Suprapubic skin (tissue), 4 donors: ENCODE measurements around the gene MUCL3. TPM values are rescaled to one million over a fixed set of nuclear protein-coding genes. Genes with fewer than 3 reads are reported as not detected.

Source experiments
- DNase-seq, 2 donors: peaks; one replicate each; pipeline ENCODE4 v3.0.0-alpha.2; 2019; ENCODE audit warnings: low spot score in 2 of 2
- H3K27ac ChIP-seq: fragments of 200-600 bp; sonication (generic); one replicate; pipeline ENCODE4 v1.5.1; 2019
- H3K27me3 ChIP-seq: fragments of 200-600 bp; sonication (generic); one replicate; pipeline ENCODE4 v1.5.1; 2019
- H3K36me3 ChIP-seq: fragments of 200-600 bp; sonication (generic); one replicate; pipeline ENCODE4 v1.5.1; 2019
- H3K4me1 ChIP-seq: fragments of 200-600 bp; sonication (generic); one replicate; pipeline ENCODE4 v1.5.1; 2019
- H3K4me3 ChIP-seq: fragments of 200-600 bp; sonication (generic); one replicate; pipeline ENCODE4 v1.5.1; 2019; ENCODE audit warnings: mild to moderate bottlenecking
- H3K9me3 ChIP-seq: fragments of 200-600 bp; sonication (generic); one replicate; pipeline ENCODE4 v1.5.1; 2019
- CTCF ChIP-seq, 2 donors: fragments of 200-600 bp in 1 of 2; fragments of 450-650 bp in 1 of 2; sonication (generic) in 1 of 2; IDR thresholded peaks; one replicate each; pipeline ENCODE4 v1.5.1; 2016 to 2019; ENCODE audit warnings: antibody characterized with exemption in 2 of 2, mild to moderate bottlenecking in 1 of 2, moderate library complexity in 1 of 2
- EP300 ChIP-seq: sonication (generic); formaldehyde crosslinking; IDR thresholded peaks from one replicate; pipeline ENCODE4 v1.6.1; 2017; ENCODE audit warnings: antibody characterized with exemption
- POLR2A ChIP-seq, 2 donors: fragments of 450-650 bp; IDR thresholded peaks; one replicate each; pipeline ENCODE4 v1.6.1; 2017; ENCODE audit warnings: antibody characterized with exemption in 2 of 2, mild to moderate bottlenecking in 2 of 2, moderate library complexity in 2 of 2
- POLR2AphosphoS5 ChIP-seq, 3 donors: sonication (generic); formaldehyde crosslinking; IDR thresholded peaks; one replicate each; pipeline ENCODE4 v1.6.1; 2017; ENCODE audit warnings: antibody characterized with exemption in 3 of 3
- WGBS: methylation state at CpG from one replicate; pipeline ENCODE4 v1.1.5; 2018; 5-methylcytosine and 5-hydroxymethylcytosine counted together
- total RNA-seq, 4 donors: library from RNA; depleted of rRNA; stranded (reverse); fragments of >200 nt; gene quantifications; one replicate each; pipeline ENCODE4 v1.1.0, GENCODE V29; 2016

Gene MUCL3
- total RNA-seq, 4 donors from 2014 or later: not detected

GRCh38 chr6:30985490-30985889, 44.7 kb downstream of the MUCL3 start:
- Histone ChIP-seq H3K4me3 (no peak overlapping the region), H3K36me3 (no peaks in the 10 kb centered on the region), H3K27me3 (peaks cover 4% of the 10 kb centered on the region), H3K27ac (no peak overlapping the region), H3K4me1 (peaks cover 11% of the 10 kb centered on the region), H3K9me3 (no peaks in the 10 kb centered on the region)
- 78% methylated on average over 5 of the region's 5 CpGs for WGBS
- no peak for DNase-seq
- TF ChIP-seq POLR2A (IDR thresholded peaks at IDR 0.05) (no peak), EP300 (no peak)

DNA sequence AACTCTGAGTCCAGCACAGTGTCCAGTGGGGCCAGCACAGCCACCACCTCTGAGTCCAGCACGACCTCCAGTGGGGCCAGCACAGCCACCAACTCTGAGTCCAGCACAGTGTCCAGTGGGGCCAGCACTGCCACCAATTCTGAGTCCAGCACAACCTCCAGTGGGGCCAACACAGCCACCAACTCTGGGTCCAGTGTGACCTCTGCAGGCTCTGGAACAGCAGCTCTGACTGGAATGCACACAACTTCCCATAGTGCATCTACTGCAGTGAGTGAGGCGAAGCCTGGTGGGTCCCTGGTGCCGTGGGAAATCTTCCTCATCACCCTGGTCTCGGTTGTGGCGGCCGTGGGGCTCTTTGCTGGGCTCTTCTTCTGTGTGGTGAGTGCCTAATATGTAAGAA, 46.5 kb downstream of the MUCL3 start:
- peaks cover 4% of the 10 kb centered on the region for H3K27me3 ChIP-seq
- TF ChIP-seq POLR2AphosphoS5 (IDR thresholded peaks at IDR 0.05): no peak
- DNase-seq: no peak
- H3K9me3 ChIP-seq: no peaks in the 10 kb centered on the region
- no peak overlapping the region for H3K4me3 ChIP-seq
- peaks cover 4% of the 10 kb centered on the region for H3K4me1 ChIP-seq
- H3K36me3 ChIP-seq: no peaks in the 10 kb centered on the region
- H3K27ac ChIP-seq: no peak overlapping the region
- 77% methylated on average over 4 of the region's 6 CpGs for WGBS

DNA sequence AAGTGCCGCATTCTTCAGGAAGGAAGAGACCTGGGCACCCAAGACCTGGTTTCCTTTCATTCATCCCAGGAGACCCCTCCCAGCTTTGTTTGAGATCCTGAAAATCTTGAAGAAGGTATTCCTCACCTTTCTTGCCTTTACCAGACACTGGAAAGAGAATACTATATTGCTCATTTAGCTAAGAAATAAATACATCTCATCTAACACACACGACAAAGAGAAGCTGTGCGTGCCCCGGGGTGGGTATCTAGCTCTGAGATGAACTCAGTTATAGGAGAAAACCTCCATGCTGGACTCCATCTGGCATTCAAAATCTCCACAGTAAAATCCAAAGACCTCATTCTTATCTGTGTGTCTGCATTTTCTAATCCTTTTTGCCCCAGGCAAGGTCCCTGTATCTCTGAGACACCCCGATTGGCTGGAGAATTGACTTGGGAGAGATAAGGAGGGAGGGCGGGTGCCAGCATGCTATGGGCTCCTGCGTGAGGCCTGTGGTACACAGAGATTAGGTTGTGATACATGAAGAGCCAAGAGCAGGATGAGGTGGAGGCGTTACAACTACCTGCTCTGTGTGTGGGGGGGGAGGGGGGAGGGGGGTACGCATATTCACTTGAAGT, 47.5 kb downstream of the MUCL3 start:
- Histone ChIP-seq H3K9me3 (no peaks in the 10 kb centered on the region), H3K27ac (no peak overlapping the region), H3K36me3 (no peaks in the 10 kb centered on the region), H3K4me1 (no peaks in the 10 kb centered on the region), H3K4me3 (no peak overlapping the region), H3K27me3 (peaks cover 4% of the 10 kb centered on the region)
- TF ChIP-seq POLR2AphosphoS5 (IDR thresholded peaks at IDR 0.05): no peak
- no peak for TF ChIP-seq CTCF (IDR thresholded peaks at IDR 0.05)
- TF ChIP-seq POLR2A (IDR thresholded peaks at IDR 0.05): no peak
- TF ChIP-seq EP300: no peak
- no peak for DNase-seq
- WGBS: 64% methylated on average over 9 of the region's 9 CpGs

- Histone ChIP-seq H3K9me3 (no peaks in the 10 kb centered on the region), H3K4me3 (no peak overlapping the region), H3K27ac (no peak overlapping the region), H3K4me1 (no peaks in the 10 kb centered on the region), H3K27me3 (peaks cover 4% of the 10 kb centered on the region), H3K36me3 (no peaks in the 10 kb centered on the region)
- DNase-seq: peak in 1 of 2 donors; percentile 1
- TF ChIP-seq EP300: no peak
- TF ChIP-seq POLR2AphosphoS5 (IDR thresholded peaks at IDR 0.05): no peak
- 70% methylated on average over 8 of the region's 8 CpGs for WGBS
Measured at GRCh38 chr6:30990422-30991086, 49.8 kb downstream of the MUCL3 start.

DNA sequence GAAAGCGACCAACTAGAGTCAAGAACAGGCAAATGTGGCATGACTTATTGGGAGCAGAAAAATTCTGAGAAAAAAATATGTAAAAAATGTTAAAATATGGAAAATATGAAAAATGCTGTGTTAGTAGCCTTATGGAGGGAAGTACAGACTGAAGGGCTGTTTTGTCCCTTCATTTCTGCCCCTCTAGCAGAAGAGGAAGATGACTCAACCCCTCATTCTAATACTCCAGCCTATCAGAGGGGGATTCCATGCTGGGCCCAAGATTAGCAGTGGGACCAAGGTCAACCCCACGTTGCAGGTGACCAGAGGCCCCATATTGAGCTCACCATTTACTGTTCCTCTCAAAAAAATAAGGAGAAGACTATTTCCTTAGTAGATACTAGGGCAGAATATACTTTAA, 51.1 kb downstream of the MUCL3 start:
- H3K27me3 ChIP-seq: peaks cover 4% of the 10 kb centered on the region
- no peaks in the 10 kb centered on the region for H3K9me3 ChIP-seq
- peak in 1 of 2 donors; percentile 2 for DNase-seq
- H3K4me1 ChIP-seq: no peaks in the 10 kb centered on the region
- WGBS: 81% methylated on average over 2 of the region's 2 CpGs
- no peak overlapping the region for H3K4me3 ChIP-seq
- H3K36me3 ChIP-seq: no peaks in the 10 kb centered on the region
- no peak overlapping the region for H3K27ac ChIP-seq
- TF ChIP-seq CTCF (IDR thresholded peaks at IDR 0.05): no peak
- no peak for TF ChIP-seq EP300
- no peak for TF ChIP-seq POLR2A (IDR thresholded peaks at IDR 0.05)
- TF ChIP-seq POLR2AphosphoS5 (IDR thresholded peaks at IDR 0.05): no peak

DNA sequence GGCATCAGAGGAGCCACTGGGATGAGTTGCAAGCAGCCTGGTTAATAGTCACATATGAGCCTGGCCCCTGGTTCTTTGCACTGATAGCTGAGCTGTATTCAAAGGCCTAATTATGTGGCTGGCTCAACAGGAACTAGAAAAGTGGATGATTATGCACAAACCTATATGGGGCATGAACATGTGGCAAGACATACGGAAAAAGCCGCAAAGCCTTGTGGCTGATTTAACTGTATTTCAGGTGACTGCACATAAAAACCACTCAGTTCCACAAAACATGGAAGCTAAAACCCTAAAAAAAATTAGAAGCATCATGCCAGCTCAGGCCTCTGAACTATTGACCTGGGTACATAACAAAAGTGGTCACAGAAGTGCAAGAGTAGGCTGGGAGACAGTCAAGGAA, 56.5 kb downstream of the MUCL3 start:
- Histone ChIP-seq H3K9me3 (no peaks in the 10 kb centered on the region), H3K27ac (no peak overlapping the region), H3K36me3 (no peaks in the 10 kb centered on the region), H3K4me1 (peaks cover 6% of the 10 kb centered on the region), H3K27me3 (no peaks in the 10 kb centered on the region), H3K4me3 (no peak overlapping the region)
- TF ChIP-seq POLR2AphosphoS5 (IDR thresholded peaks at IDR 0.05) (no peak), EP300 (no peak), CTCF (IDR thresholded peaks at IDR 0.05) (no peak), POLR2A (IDR thresholded peaks at IDR 0.05) (no peak)
- 89% methylated on average over 2 of the region's 2 CpGs for WGBS
- no peak for DNase-seq
